GM13976 (cell line): ENCODE results near the gene HIP1R.
"Not testable (repeated sequence)": the region's sequence is repeated elsewhere in the genome, so short reads cannot be mapped to it uniquely, and the experiment has no call there.

Source experiments
- DNase-seq: peaks from one replicate; pipeline ENCODE4 v3.0.0; 2012; ENCODE audit warnings: low spot score
- CTCF ChIP-seq: IDR thresholded peaks from 2 replicates; pipeline ENCODE4 v1.5.1; 2012; ENCODE audit warnings: borderline replicate concordance, mild to moderate bottlenecking; ENCODE audit not compliant: insufficient read depth; ENCODE audit errors: extremely low read depth, missing control alignments, control extremely low read depth
- in situ Hi-C: fragments of 300-500 bp; cut with MboI; formaldehyde crosslinking; loops from one replicate; pipeline ENCODE4 v1.12.0; 2022; ENCODE audit warnings: low sequenced_read_pairs, mixed read lengths, inconsistent platforms; ENCODE audit not compliant: unreplicated experiment

Gene HIP1R

GRCh38 chr12:122887819-122888212 is 52.6 kb downstream of the HIP1R start:
- in situ Hi-C loops = no loop called here
- no peak for TF ChIP-seq CTCF
- no peak for DNase-seq

- peak; percentile 60 for DNase-seq
- in situ Hi-C loops = no loop called here
- no peak for TF ChIP-seq CTCF
Observed at GRCh38 chr12:122888232-122888752, 53.0 kb downstream of the HIP1R start.

GRCh38 chr12:122889761-122890520 is 54.7 kb downstream of the HIP1R start:
- no peak for TF ChIP-seq CTCF
- DNase-seq = no peak
- in situ Hi-C loops = no loop called here

- in situ Hi-C loops = no loop called here
- TF ChIP-seq CTCF = no peak
- no peak for DNase-seq
Observed at GRCh38 chr12:122891661-122892525, 56.6 kb downstream of the HIP1R start.

- in situ Hi-C loops, DNase-seq: not testable (repeated sequence)
Observed at GRCh38 chr12:122892724-122893123, 57.5 kb downstream of the HIP1R start.

- TF ChIP-seq CTCF = no peak
- no peak for DNase-seq
- in situ Hi-C loops = no loop called here
Observed at GRCh38 chr12:122893208-122894153, 58.2 kb downstream of the HIP1R start.
